ENCODE measurements around the gene KDM6A.

Gene KDM6A

DNA sequence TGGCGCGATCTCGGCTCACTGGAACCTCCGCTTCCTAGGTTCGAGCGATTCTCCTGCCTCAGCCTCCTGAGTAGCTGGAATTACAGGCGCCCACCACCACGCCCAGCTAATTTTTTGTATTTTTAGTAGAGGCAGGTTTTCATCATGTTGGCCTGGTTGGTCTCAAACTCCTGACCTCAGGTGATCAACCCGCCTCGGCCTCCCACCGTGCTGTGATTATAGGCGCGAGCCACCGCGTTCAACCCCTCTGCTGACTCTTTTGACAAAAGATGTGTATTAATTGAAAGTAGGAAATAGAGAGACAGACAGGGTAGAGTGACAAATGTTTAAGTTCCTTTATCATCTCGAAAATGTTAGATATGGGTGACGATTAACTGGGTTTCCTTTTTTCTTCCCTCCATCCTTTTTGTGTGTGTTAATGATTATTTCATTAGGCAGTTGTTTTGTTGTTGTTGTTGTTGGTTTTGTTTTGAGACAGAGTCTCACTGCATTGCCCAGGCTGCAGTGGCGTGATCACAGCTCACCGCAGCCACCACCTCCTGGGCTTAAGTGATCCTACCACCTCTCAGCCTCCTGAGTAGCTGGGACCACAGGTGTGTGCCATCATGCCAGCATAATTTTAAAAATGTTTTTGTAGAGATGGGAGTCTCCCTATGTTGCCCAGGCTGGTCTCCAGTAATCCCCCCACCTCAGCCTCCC lies 79.5 kb downstream of the KDM6A start:
- no peaks in the 10 kb centered on the region for H3K36me3 Mint-ChIP-seq
- H3K4me1 Mint-ChIP-seq (ENCODE audit: low read depth): peaks cover 63% of the 10 kb centered on the region
- peak overlapping the region; percentile 42 for H3K4me3 Mint-ChIP-seq
- H3K9me3 Mint-ChIP-seq (ENCODE audit: low read depth): no peaks in the 10 kb centered on the region
- H3K27ac Mint-ChIP-seq: no peak overlapping the region
- no peaks in the 10 kb centered on the region for H3K27me3 Mint-ChIP-seq

DNA sequence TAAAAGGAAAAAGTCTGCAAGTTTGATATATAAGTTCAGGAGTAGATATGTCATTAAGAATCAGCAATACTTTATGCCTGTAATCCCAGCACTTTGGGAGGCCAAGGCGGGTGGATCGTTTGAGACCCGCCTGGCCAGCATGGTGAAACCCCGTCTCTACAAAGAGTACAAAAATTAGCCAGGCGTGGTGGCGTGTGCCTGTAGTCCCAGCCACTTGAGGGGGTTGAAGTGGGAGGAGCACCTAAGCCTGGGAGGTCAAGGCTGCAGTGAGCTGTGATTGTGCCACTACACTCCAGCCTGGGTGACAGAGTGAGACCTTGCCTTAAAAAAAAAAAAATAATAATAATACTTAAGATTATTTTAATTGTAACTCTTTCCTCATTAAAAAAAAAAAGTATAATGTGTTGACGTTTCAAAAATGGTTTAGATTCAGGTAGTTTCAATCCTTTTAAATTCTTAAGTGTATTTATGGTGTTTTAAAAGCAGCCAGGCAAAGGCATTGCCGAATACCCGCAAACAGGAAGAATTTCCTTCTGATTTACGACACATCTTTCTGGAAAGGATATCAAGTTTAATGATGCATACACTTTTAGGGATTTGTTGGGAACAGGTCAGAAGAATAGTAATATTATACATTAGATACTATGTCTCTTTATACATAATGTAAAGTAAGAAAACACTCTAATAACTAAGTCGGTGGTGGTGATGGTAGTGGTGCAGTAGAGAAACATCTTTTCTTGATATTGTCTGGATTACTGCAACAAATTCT lies 80.9 kb downstream of the KDM6A start:
- Mint-ChIP-seq H3K4me1 (ENCODE audit: low read depth) (peaks cover 61% of the 10 kb centered on the region), H3K4me3 (no peak overlapping the region), H3K27ac (peak overlapping the region; percentile 31), H3K36me3 (no peaks in the 10 kb centered on the region), H3K9me3 (ENCODE audit: low read depth) (no peaks in the 10 kb centered on the region), H3K27me3 (no peaks in the 10 kb centered on the region)

DNA sequence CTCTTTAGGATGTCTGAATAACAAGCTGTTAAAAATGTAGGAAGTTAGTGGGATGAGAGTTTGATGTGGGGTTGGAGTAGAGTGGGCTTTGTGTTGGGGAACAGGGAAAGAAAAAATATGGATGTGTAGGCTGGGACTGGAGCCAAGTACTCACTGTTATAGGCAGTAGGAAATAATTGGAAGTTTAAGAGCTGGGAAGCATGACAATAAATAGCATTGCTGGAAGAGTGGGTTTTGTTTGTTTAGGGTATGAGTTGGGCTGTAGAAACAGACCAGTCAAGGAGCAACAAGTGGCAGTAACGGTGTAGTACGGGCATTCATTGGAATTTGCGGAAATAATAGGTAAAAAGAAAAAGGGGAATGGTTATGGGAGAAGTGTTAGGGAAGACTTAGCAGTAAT lies 81.6 kb downstream of the KDM6A start:
- H3K27ac Mint-ChIP-seq: peak overlapping the region; percentile 31
- H3K4me3 Mint-ChIP-seq: no peak overlapping the region

GRCh38 chrX:44957848-44958247 lies 84.9 kb downstream of the KDM6A start:
- H3K4me1 Mint-ChIP-seq (ENCODE audit: low read depth): peaks cover 71% of the 10 kb centered on the region
- no peaks in the 10 kb centered on the region for H3K27me3 Mint-ChIP-seq
- no peaks in the 10 kb centered on the region for H3K9me3 Mint-ChIP-seq (ENCODE audit: low read depth)
- no peak overlapping the region for H3K27ac Mint-ChIP-seq
- no peaks in the 10 kb centered on the region for H3K36me3 Mint-ChIP-seq
- H3K4me3 Mint-ChIP-seq: no peak overlapping the region

More for the DNA sequence above, 81.6 kb downstream of the KDM6A start:
- H3K27me3 Mint-ChIP-seq: no peaks in the 10 kb centered on the region
- H3K9me3 Mint-ChIP-seq (ENCODE audit: low read depth): no peaks in the 10 kb centered on the region
- no peaks in the 10 kb centered on the region for H3K36me3 Mint-ChIP-seq
- peaks cover 64% of the 10 kb centered on the region for H3K4me1 Mint-ChIP-seq (ENCODE audit: low read depth)

GRCh38 chrX:44958480-44958879 lies 85.5 kb downstream of the KDM6A start:
- no peak overlapping the region for H3K27ac Mint-ChIP-seq

GRCh38 chrX:44961817-44962607 lies 89.0 kb downstream of the KDM6A start:
- no peak overlapping the region for H3K4me3 Mint-ChIP-seq
- peaks cover 63% of the 10 kb centered on the region for H3K4me1 Mint-ChIP-seq (ENCODE audit: low read depth)
- no peaks in the 10 kb centered on the region for H3K9me3 Mint-ChIP-seq (ENCODE audit: low read depth)
- H3K36me3 Mint-ChIP-seq: peaks cover 5% of the 10 kb centered on the region
- H3K27me3 Mint-ChIP-seq: no peaks in the 10 kb centered on the region
- peak overlapping the region; percentile 10 for H3K27ac Mint-ChIP-seq

More at GRCh38 chrX:44958480-44958879, 85.5 kb downstream of the KDM6A start:
- no peak overlapping the region for H3K4me3 Mint-ChIP-seq
- H3K9me3 Mint-ChIP-seq (ENCODE audit: low read depth): no peaks in the 10 kb centered on the region
- peaks cover 69% of the 10 kb centered on the region for H3K4me1 Mint-ChIP-seq (ENCODE audit: low read depth)
- no peaks in the 10 kb centered on the region for H3K36me3 Mint-ChIP-seq
- H3K27me3 Mint-ChIP-seq: no peaks in the 10 kb centered on the region

GRCh38 chrX:44962944-44963343 lies 90.0 kb downstream of the KDM6A start:
- Mint-ChIP-seq H3K4me3 (no peak overlapping the region), H3K4me1 (ENCODE audit: low read depth) (peaks cover 70% of the 10 kb centered on the region), H3K36me3 (peaks cover 7% of the 10 kb centered on the region), H3K27ac (no peak overlapping the region), H3K27me3 (no peaks in the 10 kb centered on the region), H3K9me3 (ENCODE audit: low read depth) (no peaks in the 10 kb centered on the region)

DNA sequence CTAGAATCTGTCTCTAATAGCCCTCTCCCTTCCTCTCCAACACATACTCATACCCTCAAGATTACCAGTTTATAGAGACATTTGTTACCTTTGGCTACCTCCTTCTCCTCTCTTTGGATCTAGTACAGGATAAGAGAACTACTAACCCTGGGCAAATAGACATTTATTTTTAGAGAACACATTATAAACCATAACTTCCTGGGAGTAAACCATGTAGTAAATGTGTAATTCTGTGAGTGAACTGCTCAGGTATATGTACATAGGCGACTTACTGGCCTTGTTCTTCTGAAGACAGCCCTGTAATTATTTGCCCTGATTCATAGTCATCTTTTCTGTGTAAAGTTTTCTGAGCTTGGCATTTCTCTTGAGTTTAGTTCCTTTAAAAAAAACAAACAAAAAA lies 94.2 kb downstream of the KDM6A start:
- Mint-ChIP-seq H3K36me3 (peaks cover 8% of the 10 kb centered on the region), H3K27ac (no peak overlapping the region), H3K4me1 (ENCODE audit: low read depth) (peaks cover 39% of the 10 kb centered on the region), H3K4me3 (no peak overlapping the region), H3K27me3 (no peaks in the 10 kb centered on the region), H3K9me3 (ENCODE audit: low read depth) (no peaks in the 10 kb centered on the region)

- Mint-ChIP-seq H3K36me3 (peaks cover 18% of the 10 kb centered on the region), H3K4me3 (no peak overlapping the region), H3K27me3 (no peaks in the 10 kb centered on the region), H3K9me3 (ENCODE audit: low read depth) (peaks cover 4% of the 10 kb centered on the region), H3K27ac (no peak overlapping the region), H3K4me1 (ENCODE audit: low read depth) (peaks cover 30% of the 10 kb centered on the region)
Measured at GRCh38 chrX:44970709-44971108, 97.7 kb downstream of the KDM6A start.

- Mint-ChIP-seq H3K36me3 (peaks cover 15% of the 10 kb centered on the region), H3K4me1 (ENCODE audit: low read depth) (peaks cover 25% of the 10 kb centered on the region), H3K9me3 (ENCODE audit: low read depth) (peaks cover 4% of the 10 kb centered on the region), H3K27me3 (no peaks in the 10 kb centered on the region), H3K27ac (no peak overlapping the region), H3K4me3 (no peak overlapping the region)
Measured at GRCh38 chrX:44971674-44972073, 98.7 kb downstream of the KDM6A start.

DNA sequence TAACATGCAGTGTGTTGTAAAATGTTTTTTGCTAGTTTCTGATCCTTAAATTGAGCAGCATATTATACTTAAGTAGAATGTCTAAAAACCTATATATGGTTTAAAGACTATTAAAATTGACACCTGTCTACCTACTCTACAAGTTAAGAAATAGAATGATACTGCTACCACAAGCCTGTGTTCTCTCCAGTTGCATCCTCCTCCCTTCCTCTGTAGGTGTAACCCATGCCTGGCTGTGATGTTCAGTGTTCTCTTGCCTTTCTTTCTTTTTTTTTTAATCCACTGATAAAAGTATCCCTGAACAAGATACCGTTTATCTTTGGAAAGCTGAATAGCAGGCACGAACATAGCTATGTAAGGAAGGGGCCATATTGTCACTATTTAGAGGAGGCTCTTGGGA lies 99.1 kb downstream of the KDM6A start:
- Mint-ChIP-seq H3K27me3 (no peaks in the 10 kb centered on the region), H3K36me3 (peaks cover 14% of the 10 kb centered on the region), H3K4me1 (ENCODE audit: low read depth) (peaks cover 23% of the 10 kb centered on the region), H3K27ac (no peak overlapping the region), H3K4me3 (no peak overlapping the region), H3K9me3 (ENCODE audit: low read depth) (peaks cover 4% of the 10 kb centered on the region)

- Mint-ChIP-seq H3K4me1 (ENCODE audit: low read depth) (peaks cover 15% of the 10 kb centered on the region), H3K36me3 (peaks cover 13% of the 10 kb centered on the region), H3K27me3 (no peaks in the 10 kb centered on the region), H3K9me3 (ENCODE audit: low read depth) (peaks cover 4% of the 10 kb centered on the region), H3K27ac (no peak overlapping the region), H3K4me3 (no peak overlapping the region)
Measured at GRCh38 chrX:44973420-44973932, 100.5 kb downstream of the KDM6A start.

DNA sequence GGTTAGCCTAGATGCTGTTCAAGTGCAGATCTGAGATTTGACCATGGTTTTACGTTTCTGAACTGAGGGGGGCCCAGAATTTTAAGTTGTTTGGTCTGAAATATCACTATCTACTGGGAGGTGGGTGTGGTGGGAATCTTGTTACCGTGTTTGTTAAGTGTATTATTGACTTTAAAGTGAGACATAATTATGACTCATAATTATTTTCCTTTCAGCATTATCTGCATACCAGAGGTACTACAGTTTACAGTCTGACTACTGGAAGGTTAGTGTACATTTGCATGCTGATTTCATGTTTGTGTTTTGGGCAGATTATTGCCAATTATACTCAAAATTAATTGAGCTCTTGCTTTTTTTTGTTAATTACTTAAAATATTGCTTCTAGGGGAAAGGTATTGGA lies 101.5 kb downstream of the KDM6A start:
- Mint-ChIP-seq H3K4me1 (ENCODE audit: low read depth) (peaks cover 21% of the 10 kb centered on the region), H3K27me3 (no peaks in the 10 kb centered on the region), H3K36me3 (peaks cover 15% of the 10 kb centered on the region), H3K27ac (no peak overlapping the region), H3K9me3 (ENCODE audit: low read depth) (peaks cover 4% of the 10 kb centered on the region), H3K4me3 (no peak overlapping the region)

DNA sequence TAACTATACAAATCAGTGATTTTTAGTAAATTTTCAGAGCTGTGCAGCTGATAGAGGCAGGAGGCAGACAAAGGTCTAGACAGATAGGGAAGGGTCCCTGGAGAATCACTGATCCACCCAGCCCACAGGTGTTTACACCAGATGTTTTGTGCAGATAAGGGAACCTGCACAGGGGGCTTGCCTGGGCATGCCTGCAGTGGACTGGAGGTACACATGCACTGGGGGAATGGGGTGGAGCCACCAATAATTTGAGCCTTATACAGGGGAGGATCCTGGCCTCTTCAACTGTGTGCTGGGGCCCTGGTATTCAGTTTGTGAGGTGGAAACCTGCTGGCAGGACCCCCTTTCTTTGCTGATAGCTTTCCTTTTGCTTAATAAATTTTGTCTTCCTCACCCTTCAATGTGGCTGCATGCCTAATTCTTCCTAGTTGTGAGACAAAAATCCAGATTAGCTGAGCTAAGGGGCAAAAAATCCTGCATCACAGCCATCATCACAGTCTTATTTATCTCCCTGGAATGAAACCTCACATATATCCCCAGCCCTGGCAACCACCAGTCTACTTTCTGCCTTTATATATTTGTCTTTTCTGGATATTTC lies 102.8 kb downstream of the KDM6A start:
- Mint-ChIP-seq H3K4me3 (no peak overlapping the region), H3K4me1 (ENCODE audit: low read depth) (peaks cover 23% of the 10 kb centered on the region), H3K27me3 (no peaks in the 10 kb centered on the region), H3K27ac (no peak overlapping the region), H3K9me3 (ENCODE audit: low read depth) (peaks cover 4% of the 10 kb centered on the region), H3K36me3 (peaks cover 15% of the 10 kb centered on the region)

Data from activated naive CD8-positive, alpha-beta T cell (primary cell).